ENCODE data around the gene PTOV1.

Gene PTOV1

DNA sequence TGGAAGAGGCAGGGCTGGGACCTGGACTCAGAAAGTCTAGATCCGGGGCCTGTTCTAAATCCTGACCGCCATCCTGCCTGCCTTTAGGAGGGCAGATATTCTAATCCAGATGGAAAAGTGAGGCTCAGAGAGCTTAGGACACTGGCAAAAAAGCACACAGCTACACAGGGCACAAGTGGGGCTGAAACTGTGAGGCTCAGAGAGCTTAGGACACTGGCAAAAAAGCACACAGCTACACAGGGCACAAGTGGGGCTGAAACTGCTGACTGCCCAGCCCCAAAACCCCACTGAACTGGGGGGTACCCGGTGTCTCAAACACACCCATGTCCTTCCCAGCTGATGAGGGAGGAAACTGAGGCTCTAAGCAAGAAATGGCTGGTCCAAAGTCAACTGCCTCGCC, 24.2 kb downstream of the PTOV1 start:
- Histone ChIP-seq H3K27ac (peak overlapping the region; percentile 92 to 99 (median 98)), H3K27me3 (no peaks in the 10 kb centered on the region), H3K4me2 (peak overlapping the region; percentile 77 to 99 (median 97)), H4K20me1 (no peaks in the 10 kb centered on the region; a peak in 1 of 22 replicates), H3K4me3 (peak overlapping the region; percentile 80 to 99 (median 90); a peak in 19 of 20 replicates), H3K9ac (peak overlapping the region; percentile 93 to 98 (median 97)), H3K4me1 (peaks cover 35 to 78% (median 55%) of the 10 kb centered on the region in 10 experiments), H3K36me3 (peaks cover 2 to 47% (median 21%) of the 10 kb centered on the region in 11 experiments), H3K9me3 (replicated peaks in 1 of 11) (no peaks in the 10 kb centered on the region)
- no peak for TF ChIP-seq Cebpa-rat (IDR thresholded peaks at IDR 0.05)

GRCh38 chr19:49875857-49876421, 25.0 kb downstream of the PTOV1 start:
- Histone ChIP-seq H3K27ac (peak overlapping the region; percentile 92 to 99 (median 98)), H4K20me1 (peaks cover 0 to under 1% (median 0%) of the 10 kb centered on the region in 11 experiments; a peak in 1 of 22 replicates), H3K4me1 (peaks cover 28 to 78% (median 51%) of the 10 kb centered on the region in 10 experiments), H3K9me3 (replicated peaks in 1 of 11) (no peaks in the 10 kb centered on the region), H3K36me3 (peaks cover 9 to 53% (median 25%) of the 10 kb centered on the region in 11 experiments), H3K4me2 (peak overlapping the region; percentile 77 to 99 (median 97)), H3K27me3 (no peaks in the 10 kb centered on the region), H3K4me3 (peak overlapping the region; percentile 80 to 99 (median 90)), H3K9ac (peak overlapping the region; percentile 93 to 98 (median 97))
- TF ChIP-seq Cebpa-rat (IDR thresholded peaks at IDR 0.05), result no peak

DNA sequence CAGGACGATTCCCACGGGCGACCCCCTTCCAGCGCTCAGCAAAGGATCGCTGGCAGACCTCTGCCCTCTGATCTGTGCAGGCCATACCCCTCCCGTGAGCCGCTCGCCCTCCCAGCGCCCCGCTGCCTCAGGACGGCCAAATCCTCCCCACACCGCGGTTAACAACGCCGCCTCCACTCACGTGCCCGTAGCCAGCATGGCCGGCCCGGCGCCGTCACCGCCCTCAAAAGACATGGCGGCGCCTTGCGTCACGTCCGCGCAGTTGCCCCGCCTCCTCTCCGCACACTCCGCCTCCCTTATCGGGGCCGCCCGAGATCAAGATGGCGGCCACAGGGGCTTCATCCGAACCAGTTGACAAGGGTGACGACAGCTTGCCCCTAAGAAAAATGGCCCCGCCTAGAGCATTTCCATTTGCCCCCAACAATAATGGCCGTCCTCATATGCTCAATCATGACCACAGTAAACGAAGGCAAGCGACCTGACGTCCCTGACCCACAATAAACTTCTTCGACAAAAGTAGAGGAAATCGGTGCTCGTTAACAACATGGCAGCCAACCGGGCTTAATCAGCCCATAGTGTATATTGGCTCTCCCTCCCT, 25.6 kb downstream of the PTOV1 start:
- Histone ChIP-seq H3K4me2 (peak overlapping the region; percentile 83 to 99 (median 97)), H3K4me3 (peak overlapping the region; percentile 80 to 99 (median 90)), H4K20me1 (peaks cover 0 to 5% (median 0%) of the 10 kb centered on the region in 11 experiments; a peak in 1 of 22 replicates), H3K4me1 (peaks cover 28 to 76% (median 47%) of the 10 kb centered on the region in 10 experiments), H3K27ac (peak overlapping the region; percentile 92 to 99 (median 98)), H3K9ac (peak overlapping the region; percentile 93 to 98 (median 97)), H3K9me3 (replicated peaks in 1 of 11) (no peaks in the 10 kb centered on the region), H3K27me3 (no peaks in the 10 kb centered on the region), H3K36me3 (peaks cover 14 to 53% (median 25%) of the 10 kb centered on the region in 11 experiments; a peak in 21 of 22 replicates)
- peak in 2 of 11 experiments; percentile 34 to 48; a peak in 1 of 22 replicates for TF ChIP-seq Cebpa-rat (IDR thresholded peaks at IDR 0.05)

- peak within 1 kb of the TSS; percentile 83 to 99 (median 97) for H3K4me2 ChIP-seq
- H3K9ac ChIP-seq, result peak within 1 kb of the TSS; percentile 93 to 98 (median 97)
- H4K20me1 ChIP-seq, result peaks cover 0 to 5% (median 0%) of the 10 kb centered on the region in 11 experiments; a peak in 2 of 22 replicates
- no peak for TF ChIP-seq Cebpa-rat (IDR thresholded peaks at IDR 0.05)
- peaks cover 28 to 76% (median 46%) of the 10 kb centered on the region in 10 experiments for H3K4me1 ChIP-seq
- peak within 1 kb of the TSS; percentile 80 to 99 (median 90) for H3K4me3 ChIP-seq
- no peaks in the 10 kb centered on the region for H3K27me3 ChIP-seq
- peak within 1 kb of the TSS; percentile 92 to 99 (median 98) for H3K27ac ChIP-seq
- H3K36me3 ChIP-seq, result peaks cover 21 to 56% (median 31%) of the 10 kb centered on the region in 11 experiments
- no peaks in the 10 kb centered on the region; a peak in 1 of 22 replicates for H3K9me3 ChIP-seq (replicated peaks in 1 of 11)
These were observed 26.3 kb downstream of the PTOV1 start, which contains the start of the genes AKT1S1 and TBC1D17 for GRCh38 chr19:49877020-49877878. Gene AKT1S1 (minus strand): TSS chr19:49877355. CDS start chr19:49873295, 4,060 bp downstream. Gene TBC1D17 (plus strand): TSS chr19:49877702. CDS start chr19:49877724, 22 bp downstream.

DNA sequence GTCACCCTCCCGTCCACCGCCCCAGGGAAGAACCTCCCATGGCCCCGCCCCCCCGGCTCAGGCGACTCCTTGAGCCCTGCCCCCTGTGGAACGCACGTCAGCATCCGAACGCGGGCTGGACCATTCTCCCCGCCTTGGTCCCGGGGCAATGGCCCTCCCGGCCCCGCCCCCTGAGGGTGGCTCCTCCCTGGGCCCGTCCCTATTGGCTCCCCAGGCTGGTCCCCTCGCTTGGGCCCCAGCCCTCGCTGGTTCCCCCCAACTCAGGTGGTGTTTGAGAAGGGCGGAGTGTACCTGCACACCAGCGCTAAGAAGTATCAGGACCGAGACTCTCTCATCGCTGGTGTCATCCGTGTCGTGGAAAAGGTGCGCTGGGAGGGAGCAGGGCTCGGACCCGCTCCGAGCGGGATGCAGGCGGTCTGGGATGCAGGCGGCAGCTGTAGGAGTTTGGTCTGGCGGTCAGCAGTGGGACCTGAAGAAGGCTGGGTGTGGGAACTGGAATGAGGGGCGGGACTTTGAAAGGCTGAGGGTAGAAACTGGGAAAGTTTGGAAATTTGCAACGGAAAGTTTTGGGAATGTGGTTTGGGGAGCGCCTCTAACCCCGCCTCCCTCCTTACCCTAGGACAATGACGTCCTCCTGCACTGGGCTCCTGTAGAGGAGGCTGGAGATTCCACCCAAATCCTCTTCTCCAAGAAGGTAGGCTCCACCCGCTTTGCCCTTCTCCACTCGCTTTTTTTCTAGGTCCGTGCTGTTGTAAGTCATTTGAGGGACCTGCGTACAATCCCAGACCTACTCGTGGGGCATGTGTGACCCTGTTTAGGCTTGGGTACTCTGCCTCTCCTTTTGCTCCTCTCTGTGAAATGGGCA, 27.2 kb downstream of the PTOV1 start:
- peak overlapping the region; percentile 80 to 98 (median 90) for H3K4me2 ChIP-seq
- H3K27ac ChIP-seq, result peak overlapping the region; percentile 92 to 99 (median 98)
- H3K27me3 ChIP-seq, result no peaks in the 10 kb centered on the region
- H3K36me3 ChIP-seq, result peaks cover 30 to 56% (median 40%) of the 10 kb centered on the region in 11 experiments
- TF ChIP-seq Cebpa-rat (IDR thresholded peaks at IDR 0.05), result no peak
- H4K20me1 ChIP-seq, result peaks cover 0 to 8% (median 0%) of the 10 kb centered on the region in 11 experiments; a peak in 5 of 22 replicates
- peak overlapping the region; percentile 80 to 99 (median 90) for H3K4me3 ChIP-seq
- peak overlapping the region; percentile 93 to 98 (median 97) for H3K9ac ChIP-seq
- peaks cover 31 to 74% (median 46%) of the 10 kb centered on the region in 10 experiments for H3K4me1 ChIP-seq
- H3K9me3 ChIP-seq (replicated peaks in 1 of 11), result peaks cover 4 to 8% (median 6%) of the 10 kb centered on the region in 11 experiments; a peak in 19 of 22 replicates

- Histone ChIP-seq H3K4me3 (peak overlapping the region; percentile 80 to 99 (median 90); a peak in 16 of 20 replicates), H3K36me3 (peaks cover 34 to 59% (median 46%) of the 10 kb centered on the region in 11 experiments), H3K9me3 (replicated peaks in 1 of 11) (peaks cover 4 to 10% (median 8%) of the 10 kb centered on the region in 11 experiments; a peak in 19 of 22 replicates), H3K4me1 (peaks cover 37 to 72% (median 51%) of the 10 kb centered on the region in 10 experiments), H4K20me1 (peaks cover 0 to 11% (median 0%) of the 10 kb centered on the region in 11 experiments; a peak in 5 of 22 replicates), H3K4me2 (peak overlapping the region; percentile 80 to 98 (median 90)), H3K9ac (peak overlapping the region in 7 of 11 experiments; percentile 93 to 98 (median 97); a peak in 8 of 22 replicates), H3K27me3 (no peaks in the 10 kb centered on the region), H3K27ac (peak overlapping the region in 4 of 11 experiments; percentile 97 to 99 (median 98); a peak in 5 of 22 replicates)
- TF ChIP-seq Cebpa-rat (IDR thresholded peaks at IDR 0.05), result no peak
These were observed 27.7 kb downstream of the PTOV1 start for GRCh38 chr19:49878744-49879070.

- no peak overlapping the region for H3K4me3 ChIP-seq
These were observed 28.4 kb downstream of the PTOV1 start for GRCh38 chr19:49879243-49879963.

More at GRCh38 chr19:49879243-49879963, 28.4 kb downstream of the PTOV1 start:
- peaks cover 4 to 10% (median 8%) of the 10 kb centered on the region in 11 experiments; a peak in 19 of 22 replicates for H3K9me3 ChIP-seq (replicated peaks in 1 of 11)
- TF ChIP-seq Cebpa-rat (IDR thresholded peaks at IDR 0.05), result no peak
- 0 out of 22 replicates have a peak overlapping the region, but pooled peaks of 1 of the 11 experiments have one; percentile 20 for H3K27ac ChIP-seq
- 0 out of 22 replicates have a peak overlapping the region, but pooled peaks of 1 of the 11 experiments have one; percentile 96 for H3K9ac ChIP-seq
- peak overlapping the region; percentile 80 to 98 (median 90); a peak in 20 of 22 replicates for H3K4me2 ChIP-seq
- peaks cover 44 to 72% (median 55%) of the 10 kb centered on the region in 10 experiments for H3K4me1 ChIP-seq
- H4K20me1 ChIP-seq, result peaks cover 0 to 18% (median 0%) of the 10 kb centered on the region in 11 experiments; a peak in 5 of 22 replicates
- H3K27me3 ChIP-seq, result no peaks in the 10 kb centered on the region
- H3K36me3 ChIP-seq, result peaks cover 34 to 59% (median 50%) of the 10 kb centered on the region in 11 experiments
